ENCODE measurements around the gene MFF. TPM values are rescaled to one million over a fixed set of nuclear protein-coding genes. Genes with fewer than 3 reads are reported as not detected.

MFF gene
- 60.9 and 89.8 TPM in 2 replicates for total RNA-seq

GRCh38 chr2:227324995-227325838, at the start of gene MFF:
TSS of gene MFF (plus strand) at chr2:227325251. CDS start at chr2:227330666, 5,415 bp downstream.

GRCh38 chr2:227379095-227379494, 54.0 kb downstream of the MFF start, which contains the start of gene TM4SF20:
TSS of gene TM4SF20 (minus strand) at chr2:227379306. CDS start at chr2:227379268, 38 bp downstream.

GRCh38 chr2:227387583-227387982, 62.5 kb downstream of the MFF start, which contains the start of gene SCYGR1:
TSS of gene SCYGR1 (minus strand) at chr2:227387949. CDS start at chr2:227387949, 0 bp downstream.

Other genes starting within 250 kb of the MFF start
- gene COL4A4, start 161.0 kb upstream of the MFF start, total RNA-seq, result under 0.01 TPM in 1 of 2 replicates, not detected in the other
- gene COL4A3, start 160.6 kb upstream of the MFF start, total RNA-seq, result not detected in 2 replicates
- not detected in 2 replicates for gene TM4SF20, start 54.1 kb downstream of the MFF start, total RNA-seq
- not detected in 2 replicates for gene SCYGR1, start 62.7 kb downstream of the MFF start, total RNA-seq
- 76.1 and 117 TPM in 2 replicates for gene AGFG1, start 146.9 kb downstream of the MFF start, total RNA-seq

Data from vein endothelial cell (primary cell).